Tibial nerve (tissue), 4 donors: ENCODE results near the gene KCNT2. TPM values are rescaled to one million over a fixed set of nuclear protein-coding genes. Genes with fewer than 3 reads are reported as not detected.
"Not testable (repeated sequence)": the region's sequence is repeated elsewhere in the genome, so short reads cannot be mapped to it uniquely, and the experiment has no call there.

Experiments used
- DNase-seq, 2 donors: peaks; one replicate each; pipeline ENCODE4 v3.0.0-alpha.2; 2019; ENCODE audit warnings: low spot score in 2 of 2
- H3K27ac ChIP-seq, 4 donors: fragments of 200-600 bp; sonication (generic) in 3 of 4; one replicate each; pipeline ENCODE4 v1.5.1; 2017 to 2019; ENCODE audit warnings: mild to moderate bottlenecking in 1 of 4
- H3K27me3 ChIP-seq, 2 donors: fragments of 200-600 bp; sonication (generic) in 1 of 2; one replicate each; pipeline versions ENCODE4 v1.5.1 to v1.6.0; 2017 to 2019
- H3K36me3 ChIP-seq, 3 donors: fragments of 200-600 bp; sonication (generic); one replicate each; pipeline ENCODE4 v1.5.1; 2018 to 2019
- H3K4me1 ChIP-seq, 4 donors: fragments of 200-600 bp; sonication (generic) in 3 of 4; one replicate each; pipeline ENCODE4 v1.5.1; 2017 to 2019
- H3K4me3 ChIP-seq, 4 donors: fragments of 200-600 bp; sonication (generic) in 3 of 4; one replicate each; pipeline ENCODE4 v1.5.1; 2017 to 2019; ENCODE audit warnings: mild to moderate bottlenecking in 1 of 4, moderate library complexity in 1 of 4
- H3K9me3 ChIP-seq, 4 donors: fragments of 200-600 bp; sonication (generic) in 3 of 4; one replicate each; pipeline ENCODE4 v1.5.1; 2017 to 2019
- EP300 ChIP-seq, 2 donors: sonication (generic); formaldehyde crosslinking; IDR thresholded peaks; one replicate each; pipeline ENCODE4 v1.6.1; 2017; ENCODE audit warnings: antibody characterized with exemption in 2 of 2, mild to moderate bottlenecking in 1 of 2
- POLR2A ChIP-seq, 2 donors: fragments of 450-650 bp; IDR thresholded peaks; one replicate each; pipeline ENCODE4 v1.6.1; 2017; ENCODE audit warnings: antibody characterized with exemption in 2 of 2, mild to moderate bottlenecking in 2 of 2, moderate library complexity in 2 of 2
- WGBS, 2 donors: methylation state at CpG; one replicate each; pipeline ENCODE4 v1.1.5; 2018; 5-methylcytosine and 5-hydroxymethylcytosine counted together
- total RNA-seq, 4 donors: library from RNA; depleted of rRNA; stranded (reverse); fragments of >200 nt; gene quantifications; one replicate each; pipeline ENCODE4 v1.1.0, GENCODE V29; 2016
- TF ChIP-seq, protein P1 (sequence below), 5 experiments: fragments of 200-600 bp in 3 of 5; fragments of 450-650 bp in 2 of 5; sonication (generic) in 3 of 5; IDR thresholded peaks; one replicate each; pipeline ENCODE4 v1.5.1; 2016 to 2019; ENCODE audit warnings: antibody characterized with exemption in 5 of 5, mild to moderate bottlenecking in 3 of 5, moderate library complexity in 2 of 5

KCNT2 gene
- total RNA-seq, 4 donors from 2014 or later, result 8.0 to 9.9 (median 8.6) TPM

DNA sequence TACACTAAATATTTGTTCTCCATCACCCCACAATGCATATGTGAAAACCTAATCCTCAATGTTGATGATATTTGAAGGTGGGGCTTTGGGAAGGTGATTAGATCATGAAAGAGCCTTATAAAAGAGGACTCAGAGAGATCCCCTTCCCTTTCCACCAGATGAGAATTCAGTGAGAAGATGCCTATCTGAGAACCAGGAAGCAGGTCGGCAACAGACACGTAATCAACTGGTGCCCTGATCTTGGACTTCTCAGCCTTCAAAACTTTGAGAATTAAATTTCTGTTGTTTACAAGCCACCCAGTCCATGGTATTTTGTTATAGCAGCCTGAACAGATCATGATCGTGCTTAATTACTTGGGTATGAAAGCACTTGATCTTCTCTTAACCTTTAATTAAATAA lies 329.4 kb downstream of the KCNT2 start:
- DNase-seq, result no peak
- no peaks in the 10 kb centered on the region for H3K36me3 ChIP-seq
- H3K27me3 ChIP-seq, result no peaks in the 10 kb centered on the region
- H3K4me3 ChIP-seq, result no peak overlapping the region
- WGBS, 2 donors, result 87 to 95% methylated on average over 3 of the region's 3 CpGs
- TF ChIP-seq, protein P1, sequence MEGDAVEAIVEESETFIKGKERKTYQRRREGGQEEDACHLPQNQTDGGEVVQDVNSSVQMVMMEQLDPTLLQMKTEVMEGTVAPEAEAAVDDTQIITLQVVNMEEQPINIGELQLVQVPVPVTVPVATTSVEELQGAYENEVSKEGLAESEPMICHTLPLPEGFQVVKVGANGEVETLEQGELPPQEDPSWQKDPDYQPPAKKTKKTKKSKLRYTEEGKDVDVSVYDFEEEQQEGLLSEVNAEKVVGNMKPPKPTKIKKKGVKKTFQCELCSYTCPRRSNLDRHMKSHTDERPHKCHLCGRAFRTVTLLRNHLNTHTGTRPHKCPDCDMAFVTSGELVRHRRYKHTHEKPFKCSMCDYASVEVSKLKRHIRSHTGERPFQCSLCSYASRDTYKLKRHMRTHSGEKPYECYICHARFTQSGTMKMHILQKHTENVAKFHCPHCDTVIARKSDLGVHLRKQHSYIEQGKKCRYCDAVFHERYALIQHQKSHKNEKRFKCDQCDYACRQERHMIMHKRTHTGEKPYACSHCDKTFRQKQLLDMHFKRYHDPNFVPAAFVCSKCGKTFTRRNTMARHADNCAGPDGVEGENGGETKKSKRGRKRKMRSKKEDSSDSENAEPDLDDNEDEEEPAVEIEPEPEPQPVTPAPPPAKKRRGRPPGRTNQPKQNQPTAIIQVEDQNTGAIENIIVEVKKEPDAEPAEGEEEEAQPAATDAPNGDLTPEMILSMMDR (IDR thresholded peaks at IDR 0.05), result no peak
- TF ChIP-seq POLR2A (IDR thresholded peaks at IDR 0.05) (no peak), EP300 (IDR thresholded peaks at IDR 0.05) (no peak)
- H3K9me3 ChIP-seq, result no peaks in the 10 kb centered on the region
- no peaks in the 10 kb centered on the region for H3K4me1 ChIP-seq
- no peak overlapping the region for H3K27ac ChIP-seq

DNA sequence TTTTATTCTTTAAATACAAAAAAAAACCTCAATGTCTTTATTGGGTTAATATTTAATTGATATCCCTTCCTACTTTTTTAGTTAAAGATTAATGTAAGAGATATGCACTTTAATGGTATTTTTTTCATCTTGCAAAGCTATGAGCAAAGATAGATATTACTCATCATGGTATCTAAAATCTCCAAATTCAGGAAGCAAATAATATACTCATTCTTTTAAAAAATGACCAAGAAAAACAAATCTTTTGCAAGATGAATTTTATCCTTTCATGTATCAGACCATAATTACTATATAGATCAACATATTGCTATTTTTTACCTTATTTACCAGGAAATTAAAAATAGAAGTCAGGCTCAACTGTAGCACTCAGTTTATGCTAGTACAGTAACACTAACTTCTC lies 330.4 kb downstream of the KCNT2 start:
- H3K4me3 ChIP-seq, result no peak overlapping the region
- no peaks in the 10 kb centered on the region for H3K27me3 ChIP-seq

DNA sequence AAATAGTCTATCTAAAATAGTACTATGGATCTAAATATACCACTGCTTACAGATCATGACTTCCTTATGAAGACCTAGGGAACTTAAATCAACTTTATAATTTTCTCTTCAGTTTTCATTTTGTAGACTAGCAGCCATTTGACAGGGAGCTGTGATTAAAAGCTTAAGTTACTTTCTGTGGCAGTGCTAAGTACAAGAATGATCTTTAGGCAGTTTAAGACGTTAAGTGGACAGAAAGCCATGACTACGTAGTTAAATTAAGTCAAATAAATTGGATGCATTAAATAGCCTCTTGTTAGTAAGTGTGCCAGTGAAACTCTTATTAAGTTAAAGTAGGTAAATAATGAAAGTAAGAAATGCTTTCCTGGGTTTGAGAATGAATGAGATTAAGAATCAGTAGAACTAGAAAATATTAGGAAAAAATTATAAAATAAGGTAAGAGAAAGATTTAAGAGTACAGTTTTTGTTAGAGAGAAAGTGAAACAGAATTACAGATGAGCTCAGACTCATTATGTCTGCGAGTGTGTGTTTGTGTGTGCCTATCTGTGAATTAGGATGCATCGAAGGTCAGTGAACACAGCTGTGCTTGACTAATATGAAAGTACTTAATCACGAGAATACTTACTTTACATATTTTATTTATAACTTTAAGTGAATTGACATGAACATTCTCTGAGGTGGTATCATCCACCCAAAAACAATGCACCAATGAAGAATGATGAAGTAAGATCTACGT lies 336.9 kb downstream of the KCNT2 start:
- TF ChIP-seq EP300 (IDR thresholded peaks at IDR 0.05) (no peak), POLR2A (IDR thresholded peaks at IDR 0.05) (no peak)
- TF ChIP-seq, protein P1 (IDR thresholded peaks at IDR 0.05), result no peak
- Histone ChIP-seq H3K27ac (no peak overlapping the region), H3K4me3 (no peak overlapping the region), H3K4me1 (no peaks in the 10 kb centered on the region), H3K27me3 (no peaks in the 10 kb centered on the region), H3K9me3 (no peaks in the 10 kb centered on the region), H3K36me3 (no peaks in the 10 kb centered on the region)
- no peak for DNase-seq
- 76 to 82% methylated on average over 6 of the region's 6 CpGs for WGBS, 2 donors

More for the DNA sequence above, 330.4 kb downstream of the KCNT2 start:
- no peaks in the 10 kb centered on the region for H3K4me1 ChIP-seq
- no peak overlapping the region for H3K27ac ChIP-seq
- no peaks in the 10 kb centered on the region for H3K9me3 ChIP-seq
- no peaks in the 10 kb centered on the region for H3K36me3 ChIP-seq
- TF ChIP-seq, protein P1 (IDR thresholded peaks at IDR 0.05), result no peak
- TF ChIP-seq EP300 (IDR thresholded peaks at IDR 0.05) (no peak), POLR2A (IDR thresholded peaks at IDR 0.05) (no peak)
- no peak for DNase-seq

DNA sequence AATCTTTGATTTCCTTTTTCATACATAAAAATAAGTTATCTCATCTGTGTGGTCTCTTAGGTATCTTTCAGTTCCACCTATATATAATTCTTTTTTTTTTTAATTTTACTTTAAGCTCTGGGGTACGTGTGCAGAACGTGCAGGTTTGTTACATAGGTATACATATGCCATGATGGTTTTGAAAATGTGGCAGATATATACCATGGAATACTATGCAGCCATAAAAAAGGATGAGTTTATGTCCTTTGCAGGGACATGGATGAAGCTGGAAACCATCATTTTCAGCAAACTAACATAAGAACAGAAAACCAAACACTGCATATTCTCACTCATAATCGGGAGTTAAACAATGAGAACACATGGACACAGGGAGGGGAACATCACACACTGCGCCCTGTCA lies 345.2 kb downstream of the KCNT2 start:
- H3K27me3 ChIP-seq, result not testable (repeated sequence)
- 92 to 96% methylated on average over 4 of the region's 4 CpGs for WGBS, 2 donors

DNA sequence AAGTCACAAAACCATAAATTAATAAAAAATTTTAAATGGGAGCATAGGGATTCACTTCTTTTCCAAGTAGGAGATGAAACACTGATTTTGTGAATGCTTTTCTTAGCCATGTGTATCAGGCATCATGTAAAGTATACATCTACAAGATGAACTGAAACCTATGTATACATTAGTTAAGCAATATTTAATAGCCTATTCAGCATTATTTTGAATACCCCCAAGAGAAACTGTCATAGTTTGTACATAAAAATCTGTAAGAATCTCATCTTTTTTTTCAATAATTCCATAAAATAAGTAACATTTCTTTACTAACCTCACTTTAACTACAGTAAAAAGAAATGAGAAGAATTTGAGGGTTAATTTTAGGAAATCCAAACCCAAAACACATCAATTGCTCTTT lies 348.0 kb downstream of the KCNT2 start:
- peaks cover 0 to 2% (median 0%) of the 10 kb centered on the region in 4 donors for H3K9me3 ChIP-seq
- no peak overlapping the region for H3K4me3 ChIP-seq
- no peak for TF ChIP-seq EP300 (IDR thresholded peaks at IDR 0.05)
- TF ChIP-seq, protein P1 (IDR thresholded peaks at IDR 0.05), result no peak
- no peak for TF ChIP-seq POLR2A (IDR thresholded peaks at IDR 0.05)
- H3K36me3 ChIP-seq, result no peaks in the 10 kb centered on the region
- H3K27me3 ChIP-seq, result no peaks in the 10 kb centered on the region
- no peak overlapping the region for H3K27ac ChIP-seq
- no peak for DNase-seq
- no peaks in the 10 kb centered on the region for H3K4me1 ChIP-seq

More for the DNA sequence above, 345.2 kb downstream of the KCNT2 start:
- DNase-seq, H3K9me3 ChIP-seq, H3K4me3 ChIP-seq, H3K4me1 ChIP-seq, H3K36me3 ChIP-seq, H3K27ac ChIP-seq: not testable (repeated sequence)
